Islet of Langerhans (tissue), 1 donor: ENCODE data around the gene SLC24A3.
"Not testable (repeated sequence)": the region's sequence is repeated elsewhere in the genome, so short reads cannot be mapped to it uniquely, and the experiment has no call there.

ENCODE experiments used
- FAIRE-seq: peaks from one replicate; lab custom pipeline; 2011; peaks lifted over from hg19 to GRCh38; lab: Jason Lieb, UNC

The SLC24A3 gene

DNA sequence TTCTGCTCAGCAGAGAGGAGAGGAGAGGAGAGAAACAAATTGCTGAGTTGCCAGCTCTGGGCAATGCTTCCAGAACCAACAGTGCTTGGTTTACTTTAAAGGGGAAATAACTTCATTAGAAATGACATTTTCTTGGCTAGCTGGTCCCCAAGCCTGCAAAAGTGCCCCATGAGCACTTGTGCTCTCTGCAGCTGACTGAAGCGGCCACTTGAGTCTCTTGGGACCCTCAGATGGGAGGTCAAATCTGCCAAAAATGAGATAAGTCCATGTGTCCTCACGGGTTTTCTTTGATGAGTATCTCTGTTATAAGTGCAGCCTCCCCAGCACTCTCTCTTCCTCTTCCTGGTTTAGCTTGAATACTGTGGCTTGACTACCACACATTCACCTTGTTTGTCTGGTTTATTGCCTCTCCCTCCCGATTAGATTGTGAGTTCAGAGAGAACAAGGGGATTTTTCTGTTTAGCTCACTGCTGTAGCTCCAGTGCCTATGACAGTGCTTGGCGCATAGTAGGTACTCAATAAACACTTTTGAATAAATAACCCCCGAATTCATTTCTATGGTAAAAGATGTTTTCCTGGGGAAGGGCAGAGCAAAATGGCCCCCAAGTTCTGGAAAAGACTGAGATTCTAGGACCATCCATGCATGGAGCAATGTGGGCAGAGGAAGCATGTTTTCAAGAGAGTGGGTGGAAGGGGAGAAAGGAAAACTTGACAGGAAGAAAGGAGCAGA, 538.6 kb downstream of the SLC24A3 start:
- no peak for FAIRE-seq

DNA sequence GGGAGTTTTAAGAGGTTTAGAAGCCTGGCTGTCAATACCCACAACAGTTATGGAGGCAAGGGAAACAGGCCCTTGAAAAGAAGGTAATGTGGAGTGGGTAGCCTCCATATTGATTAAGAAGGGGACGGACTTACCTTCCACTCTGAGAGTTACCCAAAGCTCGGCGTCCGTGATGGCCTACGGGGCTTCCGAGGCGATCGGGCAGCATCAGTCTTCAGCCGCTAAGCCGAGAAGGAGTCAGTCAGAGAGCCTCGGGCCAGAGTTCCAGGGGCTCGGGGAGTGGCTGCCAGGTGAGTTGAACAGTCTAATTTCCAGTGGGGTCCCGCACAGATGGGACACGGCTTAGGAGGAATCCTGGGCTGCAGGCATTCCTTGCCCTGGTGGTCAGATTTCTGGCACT, 541.8 kb downstream of the SLC24A3 start:
- FAIRE-seq = not testable (repeated sequence)

DNA sequence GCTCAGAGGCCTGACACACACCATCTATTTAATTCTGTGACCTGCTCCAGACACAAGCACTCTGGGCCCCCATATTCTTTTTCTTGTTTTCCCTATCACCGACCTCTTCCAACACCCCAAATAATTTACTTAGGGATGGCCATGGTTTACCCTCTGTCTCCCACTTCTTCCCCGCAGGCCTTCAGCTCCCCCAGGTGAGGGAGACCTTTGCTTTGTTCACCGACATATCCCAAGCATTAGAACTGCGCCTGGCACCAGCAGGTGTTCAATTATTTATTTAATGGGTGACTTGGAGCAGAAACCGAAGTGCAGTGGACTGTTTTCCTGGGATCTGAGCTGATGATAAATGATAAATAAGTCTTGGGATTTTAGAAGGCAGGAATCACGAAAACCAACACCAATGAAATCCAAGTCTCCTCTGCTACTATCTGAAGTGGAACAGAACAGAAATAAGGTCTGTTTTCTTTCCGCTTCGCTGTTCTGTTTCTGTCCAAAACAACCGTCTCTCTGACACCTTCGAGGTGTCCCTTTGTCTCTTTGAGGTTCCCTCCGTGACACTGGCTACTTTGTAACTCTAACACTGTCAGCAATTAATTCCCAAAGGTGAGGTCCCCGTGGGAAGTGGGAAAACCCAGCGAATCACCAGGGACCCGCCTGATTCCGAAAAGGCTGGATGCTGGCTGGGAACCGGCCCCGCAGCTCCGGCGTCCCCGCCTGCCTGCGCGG, 544.5 kb downstream of the SLC24A3 start:
- FAIRE-seq = peak; percentile 94

DNA sequence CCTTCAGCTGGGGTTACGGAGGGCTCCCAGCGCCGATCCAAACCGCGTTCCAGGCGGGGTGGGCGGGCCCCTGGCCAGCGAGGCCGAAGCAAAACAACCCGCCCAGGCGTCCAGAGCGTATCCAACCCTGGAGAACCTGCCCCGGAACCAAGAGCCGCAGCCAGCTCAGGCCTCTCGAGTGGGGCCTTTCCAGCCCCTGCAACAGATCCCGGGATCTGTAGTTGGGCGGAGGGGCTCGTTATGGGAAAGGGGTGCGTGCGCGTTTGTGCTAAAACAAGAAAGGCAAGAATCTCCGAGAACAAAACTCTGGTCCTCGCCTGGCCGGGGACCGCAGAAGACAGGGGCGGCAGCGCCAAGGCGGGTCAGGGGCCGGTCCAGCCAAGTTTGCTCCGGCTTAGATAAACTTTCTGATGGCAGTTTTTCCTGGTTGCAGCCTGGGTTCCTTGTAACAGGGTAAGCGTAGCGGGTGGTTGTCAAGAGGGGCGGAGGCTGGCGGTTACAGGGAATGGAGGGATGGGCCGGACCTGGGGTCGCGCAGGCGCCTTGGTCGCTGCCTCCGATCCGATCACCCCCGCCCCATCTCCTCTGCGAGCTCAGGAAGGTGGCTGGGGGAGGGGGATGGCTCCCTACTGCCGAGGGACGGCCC, 545.2 kb downstream of the SLC24A3 start:
- peak; percentile 30 for FAIRE-seq

DNA sequence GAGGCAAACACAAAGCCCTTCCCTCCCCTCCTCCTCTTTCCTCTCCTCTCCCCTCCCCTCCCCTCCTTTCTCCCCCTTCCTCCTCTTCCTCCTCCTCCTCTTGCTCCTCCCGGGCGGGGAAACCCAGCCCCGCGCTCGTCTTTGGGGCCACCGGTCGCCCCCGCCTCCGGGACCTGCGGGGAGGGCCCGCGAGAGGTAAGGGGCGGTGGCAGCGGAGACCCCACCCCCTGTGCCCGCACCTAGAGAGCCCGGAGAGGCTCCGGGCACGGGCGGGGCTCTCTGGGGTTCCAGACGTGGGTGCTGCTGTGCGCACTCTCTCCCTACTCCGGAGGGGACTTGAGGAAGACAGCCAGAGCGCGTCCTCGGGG, 545.7 kb downstream of the SLC24A3 start, which contains the start of gene RIN2:
Gene RIN2, plus strand, starts transcription at position 126 of the 368 bp plus-strand sequence. CDS start 131,344 bp downstream, outside the sequence.
- no peak for FAIRE-seq

DNA sequence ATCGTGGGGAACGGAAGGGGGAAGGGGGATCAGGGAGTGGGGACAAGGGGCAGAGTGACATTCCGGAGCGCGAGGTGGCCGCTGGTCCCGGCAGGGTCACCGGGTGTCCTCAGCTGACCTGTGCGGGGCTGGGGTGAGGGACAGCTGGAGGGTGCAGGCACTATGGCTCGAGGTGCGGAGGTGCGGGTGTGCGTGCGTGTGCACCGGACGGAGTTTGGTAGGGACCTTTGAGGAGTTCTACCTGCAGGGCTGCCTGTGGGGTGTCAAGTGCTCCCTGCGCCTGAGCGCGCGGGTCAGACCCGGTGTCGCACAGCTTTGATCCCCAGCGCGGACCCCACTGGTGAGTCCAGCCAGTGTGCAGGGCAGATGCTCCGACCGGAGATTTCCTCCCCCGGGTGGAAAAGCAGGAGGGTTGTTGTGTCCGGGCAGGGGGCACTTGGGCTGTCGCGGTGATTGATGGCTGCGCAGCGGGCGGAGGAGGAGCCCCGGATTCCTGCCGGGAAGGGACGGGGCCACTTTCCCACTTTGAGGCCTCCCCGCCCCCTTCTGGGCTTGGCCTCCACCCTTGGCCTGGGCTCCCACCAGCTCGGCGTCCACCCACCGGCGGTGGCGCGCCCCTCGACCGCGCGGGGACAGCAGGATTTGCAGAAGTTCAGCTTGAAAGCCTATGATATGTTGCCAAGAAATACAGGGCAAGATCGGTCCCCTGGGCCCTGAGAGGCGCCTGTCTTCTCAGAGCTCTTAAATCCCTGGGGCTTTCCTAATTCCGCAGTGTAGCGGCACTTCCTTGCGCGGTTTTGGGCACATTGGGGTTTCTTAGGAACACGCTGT, 546.3 kb downstream of the SLC24A3 start:
- FAIRE-seq = no peak

DNA sequence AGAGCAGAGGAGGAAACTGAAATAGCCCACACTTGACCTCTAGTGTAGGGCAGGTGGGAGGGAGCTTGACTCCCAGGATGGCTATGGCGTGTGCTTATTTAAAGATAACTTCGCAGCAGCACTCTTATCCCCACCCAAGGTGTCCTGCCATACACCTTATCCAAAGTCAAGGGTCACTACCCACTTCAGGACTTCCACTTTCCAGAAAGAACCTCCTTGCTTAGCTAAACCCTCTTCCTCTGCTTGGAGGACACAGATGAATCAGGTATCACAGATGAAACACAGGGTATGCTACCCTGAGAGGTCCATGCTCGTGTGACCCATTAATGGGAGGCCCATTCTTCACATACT, 547.9 kb downstream of the SLC24A3 start:
- no peak for FAIRE-seq

DNA sequence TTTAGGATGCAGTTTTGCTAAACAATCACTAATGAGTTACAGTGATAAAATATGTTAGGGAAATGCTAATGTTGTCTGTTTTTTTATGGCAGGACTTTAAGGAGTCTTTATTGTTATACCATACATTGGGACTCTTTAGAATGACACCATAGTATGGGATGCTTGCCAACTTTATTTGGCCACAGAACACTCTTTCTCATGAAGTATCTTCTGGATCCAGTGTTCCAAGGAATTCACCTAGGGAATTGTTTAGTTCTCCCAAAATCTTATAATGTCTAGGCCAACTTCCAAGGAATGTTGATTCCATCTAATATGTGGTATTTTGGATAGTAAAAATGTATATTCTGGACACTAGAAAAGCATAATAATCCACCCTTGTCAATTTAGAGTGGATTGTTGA, 548.9 kb downstream of the SLC24A3 start:
- FAIRE-seq = no peak

DNA sequence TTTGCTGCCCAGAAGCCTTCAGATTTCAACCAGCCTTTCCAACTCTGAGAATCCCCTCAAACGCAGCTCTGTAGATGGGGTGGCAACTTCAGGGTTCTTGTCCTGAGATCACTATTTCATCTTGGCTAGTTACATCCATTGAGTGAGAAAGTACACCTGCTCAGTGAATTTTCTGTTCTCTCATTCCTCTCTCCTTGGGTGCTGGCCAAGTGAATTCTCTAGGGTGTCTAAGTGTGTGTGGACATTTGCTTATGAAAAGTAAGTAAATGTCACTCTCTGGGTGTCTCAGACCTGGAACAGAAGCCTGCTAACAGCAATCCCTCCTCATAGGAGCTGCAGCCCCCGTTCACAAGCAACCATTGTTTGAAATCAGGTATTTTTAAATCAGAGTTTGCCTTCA, 549.4 kb downstream of the SLC24A3 start:
- no peak for FAIRE-seq

DNA sequence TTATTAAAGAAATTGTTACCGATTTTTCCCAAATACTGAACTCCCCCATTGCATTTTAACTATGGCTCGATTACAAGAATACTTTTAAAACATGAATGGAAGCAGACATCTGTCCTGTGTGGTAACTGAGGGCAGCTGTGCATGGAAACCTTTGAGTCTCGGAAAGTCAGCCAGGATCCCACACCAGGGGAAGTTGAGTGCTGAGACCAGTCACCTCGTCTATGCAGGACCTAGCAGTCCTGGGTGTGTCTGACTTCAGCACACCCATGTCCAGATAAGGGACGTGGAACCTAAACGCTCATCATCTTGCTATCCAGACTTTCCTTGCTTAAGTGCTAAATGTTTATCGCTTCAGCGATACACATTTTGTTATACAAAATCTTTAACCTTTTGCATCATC, 551.8 kb downstream of the SLC24A3 start:
- FAIRE-seq = no peak

DNA sequence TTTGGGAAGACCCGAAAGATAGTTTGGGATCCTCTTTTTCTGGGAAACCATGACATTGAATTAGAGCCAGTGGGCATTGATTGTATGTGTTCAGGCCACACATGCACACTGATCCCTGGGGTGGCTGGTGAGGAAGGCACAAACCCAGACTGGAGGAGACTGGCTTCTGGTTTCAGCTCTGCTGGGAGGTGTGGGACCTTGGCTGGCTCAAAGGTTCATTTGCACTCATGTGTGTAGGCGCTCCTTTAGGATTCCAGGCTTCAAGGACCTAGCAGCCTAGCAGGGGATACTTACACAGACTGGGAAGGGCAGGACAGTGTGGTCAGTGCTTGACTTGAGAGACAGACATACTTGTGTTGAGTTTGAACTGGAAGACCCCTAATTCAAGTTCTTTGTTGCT, 552.8 kb downstream of the SLC24A3 start:
- FAIRE-seq = no peak

DNA sequence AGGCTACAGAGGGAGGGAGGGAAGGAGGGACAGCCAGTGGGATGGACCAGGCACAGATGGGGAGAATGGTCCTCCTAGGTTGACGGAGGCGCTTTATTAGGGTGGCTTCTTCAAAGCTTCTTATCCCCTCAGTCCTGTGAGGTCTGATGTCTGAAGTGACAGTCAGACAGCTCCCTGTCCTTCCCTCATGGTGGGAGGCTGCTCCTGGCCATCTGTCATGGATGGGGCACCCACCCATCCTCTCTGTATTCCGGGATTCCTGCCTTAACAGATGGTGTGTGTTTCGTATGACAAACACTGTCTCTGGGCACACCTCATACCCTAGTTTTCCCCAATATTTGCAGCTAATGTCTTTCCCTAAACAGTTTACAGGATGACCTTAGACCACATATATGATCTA, 553.5 kb downstream of the SLC24A3 start:
- FAIRE-seq = no peak

DNA sequence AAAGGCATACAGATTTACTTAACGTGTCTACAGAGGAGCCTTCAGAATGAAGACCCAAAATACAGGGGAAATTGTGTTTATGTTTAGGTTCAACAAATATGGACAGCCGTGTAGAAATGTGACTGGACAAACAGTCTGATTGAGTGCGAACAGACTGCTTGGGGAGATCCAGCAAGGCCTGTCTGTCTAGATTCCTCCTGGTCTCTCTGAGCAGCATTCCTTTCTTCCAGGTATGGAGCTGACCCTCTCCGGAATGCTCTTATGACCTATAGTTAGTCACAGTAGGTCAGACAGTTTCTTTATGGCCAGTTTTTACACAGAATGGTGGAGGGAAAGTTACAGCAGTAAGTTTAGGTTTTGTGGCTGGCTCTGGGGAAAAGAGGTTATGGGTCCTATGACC, 554.6 kb downstream of the SLC24A3 start:
- FAIRE-seq = no peak

DNA sequence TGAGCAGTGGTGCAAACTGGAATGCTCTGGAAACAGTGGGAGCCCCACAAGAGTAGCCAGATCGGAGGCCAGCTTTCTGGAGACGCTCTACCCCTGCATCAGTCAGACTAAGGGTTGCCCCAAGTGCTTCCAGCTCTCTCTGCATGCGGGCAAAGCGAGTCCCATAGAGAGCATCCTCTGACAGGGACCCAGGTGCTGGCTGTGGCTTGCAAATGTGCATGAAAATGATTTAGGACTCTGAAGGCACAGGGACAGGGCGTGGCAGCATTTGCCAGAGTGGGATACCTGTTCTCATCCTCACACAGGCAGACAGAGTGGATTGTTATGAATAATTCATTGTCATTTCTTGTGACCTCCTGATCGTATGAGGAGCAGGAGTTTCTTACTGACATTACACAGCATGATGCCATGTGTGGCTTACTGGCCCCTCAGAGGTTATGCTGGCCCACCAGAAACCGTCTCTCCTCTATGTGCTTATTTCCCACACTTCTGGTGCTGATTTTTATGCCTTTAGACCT, 555.9 kb downstream of the SLC24A3 start:
- no peak for FAIRE-seq

DNA sequence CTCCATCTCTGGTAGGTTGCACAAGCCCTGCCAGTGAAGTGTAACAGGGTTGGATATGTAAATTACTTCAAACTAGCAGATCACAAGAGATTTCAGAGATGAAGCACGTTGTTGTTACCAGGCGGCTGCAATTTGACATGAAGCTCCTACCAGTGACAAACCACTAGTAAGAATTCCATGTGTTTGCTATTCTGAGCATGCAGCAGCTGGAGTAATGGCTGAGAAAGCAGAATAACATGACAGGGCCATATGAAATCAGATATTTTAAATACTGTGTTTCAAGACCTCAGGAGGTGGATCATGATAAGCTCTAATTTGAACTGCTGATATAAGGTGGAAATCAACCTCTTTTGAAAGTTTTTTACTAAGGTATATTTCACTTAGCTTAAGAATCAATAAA, 557.1 kb downstream of the SLC24A3 start:
- FAIRE-seq = peak; percentile 91

DNA sequence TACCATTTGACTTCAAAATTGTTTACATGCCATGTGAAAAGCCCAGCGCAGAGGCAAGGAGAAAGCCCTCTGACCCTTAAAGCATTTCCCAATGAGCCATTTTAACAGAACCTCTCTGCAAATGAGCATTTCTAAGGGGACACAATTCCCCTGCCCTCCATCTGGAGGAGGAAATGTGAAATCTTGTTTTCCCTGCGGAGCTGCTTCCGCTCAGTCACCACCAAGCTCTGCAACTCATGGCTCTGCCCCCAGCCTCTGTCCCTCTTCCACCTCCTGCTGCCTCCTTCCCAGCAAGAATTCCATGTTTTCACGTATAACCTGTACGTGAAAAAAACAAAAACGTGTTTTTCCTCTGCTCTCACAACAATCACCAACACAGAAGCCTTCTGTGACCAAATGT, 557.9 kb downstream of the SLC24A3 start:
- FAIRE-seq = no peak

DNA sequence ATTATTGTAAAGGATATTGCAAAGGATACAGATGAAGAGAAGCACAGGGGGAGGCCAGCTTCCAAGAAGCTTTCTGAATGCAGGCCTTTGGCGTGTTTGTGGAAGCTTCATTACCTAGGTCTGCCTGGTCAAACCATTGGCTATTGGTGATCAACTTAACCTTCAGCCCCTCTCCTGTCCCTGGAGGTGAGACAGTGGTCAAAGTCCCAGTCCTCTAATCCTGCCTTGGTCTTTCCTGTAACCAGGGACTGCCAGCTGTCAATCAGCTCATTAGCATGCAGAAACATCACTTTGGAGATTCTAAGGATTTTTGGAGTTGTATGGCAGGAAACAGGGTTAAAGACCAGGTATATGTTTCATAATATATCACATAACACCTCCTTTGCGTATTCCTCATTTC, 558.6 kb downstream of the SLC24A3 start:
- FAIRE-seq = no peak
